Superior temporal gyrus (tissue), 1 donor: ENCODE results near the gene BMP2K.
A peak's percentile ranks its signal among the peaks of the same experiment; 100 is the strongest.

Experiments used
- DNase-seq: peaks from one replicate; pipeline ENCODE4 v3.0.0-alpha.2; 2016; ENCODE audit errors: extremely low spot score

The BMP2K gene

GRCh38 chr4:78930016-78930629, 154.0 kb downstream of the BMP2K start:
- DNase-seq: no peak

- no peak for DNase-seq
These were observed 160.8 kb downstream of the BMP2K start for GRCh38 chr4:78936989-78937388.

GRCh38 chr4:78937837-78938236, 161.7 kb downstream of the BMP2K start:
- DNase-seq: no peak

GRCh38 chr4:78938474-78938867, 162.3 kb downstream of the BMP2K start:
- peak; percentile 58 for DNase-seq

GRCh38 chr4:78938868-78939666, 162.9 kb downstream of the BMP2K start, which contains the start of gene PAQR3:
Gene PAQR3 (minus strand): TSS chr4:78939438. CDS start chr4:78939224, 214 bp downstream.
- peak; percentile 85 for DNase-seq

GRCh38 chr4:78939667-78940008, 163.5 kb downstream of the BMP2K start:
- no peak for DNase-seq

- no peak for DNase-seq
These were observed 164.6 kb downstream of the BMP2K start for GRCh38 chr4:78940752-78941151.

GRCh38 chr4:78944381-78944780, 168.2 kb downstream of the BMP2K start:
- no peak for DNase-seq

GRCh38 chr4:78945651-78946179, 169.6 kb downstream of the BMP2K start:
- no peak for DNase-seq

GRCh38 chr4:78949735-78950134, 173.6 kb downstream of the BMP2K start:
- DNase-seq: no peak

- peak; percentile 89 for DNase-seq
These were observed 175.8 kb downstream of the BMP2K start for GRCh38 chr4:78951862-78952472.

GRCh38 chr4:78953231-78953630, 177.1 kb downstream of the BMP2K start:
- DNase-seq: no peak

GRCh38 chr4:78953769-78954666, 177.9 kb downstream of the BMP2K start:
- no peak for DNase-seq

- no peak for DNase-seq
These were observed 180.8 kb downstream of the BMP2K start for GRCh38 chr4:78956975-78957374.

- DNase-seq: no peak
These were observed 184.8 kb downstream of the BMP2K start for GRCh38 chr4:78960926-78961325.
